ENCODE measurements around the gene GPBAR1.

Gene GPBAR1

GRCh38 chr2:218264773-218265561, 4.2 kb downstream of the GPBAR1 start:
- no peak for TF ChIP-seq CTCF (IDR thresholded peaks at IDR 0.05; ENCODE audit: borderline replicate concordance, control extremely low read depth, extremely low read depth, insufficient read depth, missing control alignments)
- in situ Hi-C loops (cut with MboI; ENCODE audit: low sequenced_read_pairs, unreplicated experiment): no loop called here
- no peak for DNase-seq (ENCODE audit: low spot score)

GRCh38 chr2:218265626-218266025, 4.8 kb downstream of the GPBAR1 start:
- in situ Hi-C loops (cut with MboI; ENCODE audit: low sequenced_read_pairs, unreplicated experiment): no loop called here
- TF ChIP-seq CTCF (IDR thresholded peaks at IDR 0.05; ENCODE audit: borderline replicate concordance, control extremely low read depth, extremely low read depth, insufficient read depth, missing control alignments): no peak
- DNase-seq (ENCODE audit: low spot score): no peak

GRCh38 chr2:218266316-218266979, 5.6 kb downstream of the GPBAR1 start:
- in situ Hi-C loops (cut with MboI; ENCODE audit: low sequenced_read_pairs, unreplicated experiment): no loop called here
- DNase-seq (ENCODE audit: low spot score): no peak
- no peak for TF ChIP-seq CTCF (IDR thresholded peaks at IDR 0.05; ENCODE audit: borderline replicate concordance, control extremely low read depth, extremely low read depth, insufficient read depth, missing control alignments)

GRCh38 chr2:218267259-218267658, 6.4 kb downstream of the GPBAR1 start:
- DNase-seq (ENCODE audit: low spot score): no peak
- TF ChIP-seq CTCF (IDR thresholded peaks at IDR 0.05; ENCODE audit: borderline replicate concordance, control extremely low read depth, extremely low read depth, insufficient read depth, missing control alignments): no peak
- in situ Hi-C loops (cut with MboI; ENCODE audit: low sequenced_read_pairs, unreplicated experiment): no loop called here

GRCh38 chr2:218269900-218270720, 9.3 kb downstream of the GPBAR1 start, which contains the start of the genes AAMP and PNKD:
AAMP (minus strand) TSS chr2:218270137; CDS start chr2:218270086, 51 bp downstream.
PNKD (plus strand) TSS chr2:218270519; CDS start chr2:218270536, 17 bp downstream.
- DNase-seq (ENCODE audit: low spot score): peak; percentile 99
- in situ Hi-C loops (cut with MboI; ENCODE audit: low sequenced_read_pairs, unreplicated experiment): no loop called here
- no peak for TF ChIP-seq CTCF (IDR thresholded peaks at IDR 0.05; ENCODE audit: borderline replicate concordance, control extremely low read depth, extremely low read depth, insufficient read depth, missing control alignments)
